ENCODE data around the gene PSMD1.
A peak's percentile ranks its signal among the peaks of the same experiment; 100 is the strongest.

Gene PSMD1

GRCh38 chr2:231036131-231036530 lies 20.5 kb upstream of the PSMD1 start:
- no peak for ATAC-seq

DNA sequence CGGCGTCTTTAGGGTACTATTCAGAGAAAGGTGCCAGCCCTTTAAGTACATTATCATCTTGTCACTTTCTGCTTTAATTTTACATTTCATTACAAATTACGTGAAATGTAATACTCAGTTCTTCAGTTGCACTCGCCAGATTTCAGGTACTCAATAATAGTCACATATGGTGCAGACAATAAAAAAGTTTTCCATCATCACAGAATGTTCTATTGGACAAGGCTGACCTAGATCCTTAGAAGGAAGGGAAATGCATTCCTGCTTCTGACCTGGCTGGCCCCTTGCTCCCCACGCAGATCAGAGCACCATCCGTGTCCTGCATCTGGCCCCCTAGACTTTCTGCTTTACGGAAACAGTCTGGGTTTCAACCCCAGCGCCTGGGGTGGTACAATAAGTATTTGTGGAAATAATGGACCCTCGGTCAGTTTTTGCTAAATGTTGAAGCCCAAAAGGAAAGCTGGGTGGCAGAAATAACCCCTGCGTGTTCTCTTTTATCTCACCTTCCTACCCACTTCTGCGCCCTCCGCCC lies 20.0 kb upstream of the PSMD1 start:
- no peak for ATAC-seq

- peak; percentile 17 to 27 for ATAC-seq
Observed at GRCh38 chr2:231037202-231037730, 19.4 kb upstream of the PSMD1 start, which contains the start of gene C2orf72. C2orf72 (plus strand) TSS chr2:231037523; CDS start chr2:231037566, 43 bp downstream.

DNA sequence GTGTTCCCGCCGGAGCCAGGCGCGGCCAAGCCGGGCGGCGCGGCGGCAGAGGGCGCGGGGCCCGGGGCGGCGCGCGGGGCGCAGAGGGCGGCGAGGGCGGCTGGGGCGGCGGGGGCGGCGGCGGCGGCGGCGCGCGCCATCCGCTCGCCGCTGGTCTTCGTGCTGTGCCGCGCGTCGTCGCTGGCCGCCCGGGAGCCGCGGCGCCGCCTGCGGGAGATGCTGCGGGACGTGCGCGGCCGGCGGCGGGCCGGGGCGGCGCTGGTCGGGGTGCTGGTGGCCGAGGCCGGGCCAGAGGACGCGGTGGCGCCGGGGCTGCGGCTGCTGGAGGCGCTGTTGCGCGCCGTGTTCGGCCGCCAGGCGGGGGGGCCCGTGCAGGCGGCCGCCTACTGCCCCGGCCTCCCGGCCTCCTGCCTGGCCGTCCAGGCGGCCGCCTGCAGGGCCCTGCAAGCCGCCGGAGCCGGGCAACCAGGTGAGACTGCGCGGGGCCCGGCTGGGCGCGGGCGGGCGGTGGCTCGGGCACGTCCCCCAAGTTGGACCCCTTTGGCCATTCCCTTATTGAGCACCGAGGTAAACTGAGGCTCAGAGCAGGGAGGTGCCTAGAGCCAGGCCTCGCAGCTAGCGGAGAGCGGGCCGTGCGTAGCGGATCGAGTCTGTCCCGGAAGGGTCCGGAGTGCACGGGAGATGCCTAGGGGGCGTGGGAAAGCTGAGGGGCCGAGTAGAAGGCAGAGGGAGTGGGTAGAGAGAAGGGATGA lies 18.8 kb upstream of the PSMD1 start:
- peak; percentile 30 to 41 for ATAC-seq

- ATAC-seq, result no peak
Observed at GRCh38 chr2:231038483-231039293, 18.0 kb upstream of the PSMD1 start.

GRCh38 chr2:231039294-231039664 lies 17.4 kb upstream of the PSMD1 start:
- no peak for ATAC-seq

GRCh38 chr2:231039821-231040364 lies 16.8 kb upstream of the PSMD1 start:
- no peak for ATAC-seq

- ATAC-seq, result no peak
Observed at GRCh38 chr2:231041061-231041689, 15.5 kb upstream of the PSMD1 start.

DNA sequence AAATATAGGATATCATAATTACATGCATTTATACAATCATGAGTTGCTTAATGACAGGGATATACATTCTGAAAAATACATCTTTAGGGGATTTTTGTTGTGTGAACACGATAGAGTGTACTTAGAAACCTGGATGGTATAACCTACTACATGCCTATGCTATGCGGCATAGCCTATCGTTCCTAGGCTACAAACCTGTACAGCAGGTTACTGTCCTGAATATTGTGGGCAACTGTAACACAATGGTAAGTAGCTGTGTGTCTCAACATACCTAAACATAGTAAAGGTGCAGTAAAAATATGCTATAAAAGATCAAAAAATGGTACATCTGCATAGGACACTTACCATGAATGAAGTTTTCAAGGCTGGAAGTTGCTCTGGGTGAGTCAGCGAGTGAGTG lies 12.9 kb upstream of the PSMD1 start:
- no peak for ATAC-seq

- ATAC-seq, result no peak
Observed at GRCh38 chr2:231046916-231047273, 9.8 kb upstream of the PSMD1 start.

DNA sequence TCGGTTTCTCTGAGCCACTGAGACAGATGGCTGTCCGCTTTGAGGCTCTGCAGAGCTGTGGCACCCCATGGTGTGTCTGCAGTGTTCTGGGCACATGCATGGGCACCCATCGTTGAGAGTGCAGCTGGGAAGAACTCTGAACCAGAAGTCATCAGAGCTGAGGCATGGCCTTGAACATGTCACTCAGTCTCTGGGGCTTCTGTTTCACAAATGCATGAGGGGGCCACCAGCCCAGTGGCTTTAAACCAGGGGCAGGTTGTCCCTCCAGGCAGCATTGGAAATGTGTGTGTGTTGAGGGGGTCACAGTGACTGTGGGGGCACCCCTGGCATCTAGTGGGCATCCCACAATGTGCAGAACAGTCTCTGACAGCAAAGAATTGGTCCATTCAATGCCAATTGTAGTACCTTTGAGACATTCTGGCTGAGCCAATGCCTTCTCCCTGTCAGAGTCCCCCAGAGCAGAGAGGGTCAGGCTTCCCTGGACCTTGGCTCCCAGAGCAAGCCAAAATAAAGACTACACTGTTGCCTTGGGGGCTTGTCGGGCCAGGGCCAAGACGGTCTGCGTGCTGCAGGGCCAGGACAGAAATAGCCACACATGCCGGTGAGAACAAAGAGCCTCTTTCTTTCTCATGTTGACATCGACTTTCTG lies 9.3 kb upstream of the PSMD1 start:
- no peak for ATAC-seq

DNA sequence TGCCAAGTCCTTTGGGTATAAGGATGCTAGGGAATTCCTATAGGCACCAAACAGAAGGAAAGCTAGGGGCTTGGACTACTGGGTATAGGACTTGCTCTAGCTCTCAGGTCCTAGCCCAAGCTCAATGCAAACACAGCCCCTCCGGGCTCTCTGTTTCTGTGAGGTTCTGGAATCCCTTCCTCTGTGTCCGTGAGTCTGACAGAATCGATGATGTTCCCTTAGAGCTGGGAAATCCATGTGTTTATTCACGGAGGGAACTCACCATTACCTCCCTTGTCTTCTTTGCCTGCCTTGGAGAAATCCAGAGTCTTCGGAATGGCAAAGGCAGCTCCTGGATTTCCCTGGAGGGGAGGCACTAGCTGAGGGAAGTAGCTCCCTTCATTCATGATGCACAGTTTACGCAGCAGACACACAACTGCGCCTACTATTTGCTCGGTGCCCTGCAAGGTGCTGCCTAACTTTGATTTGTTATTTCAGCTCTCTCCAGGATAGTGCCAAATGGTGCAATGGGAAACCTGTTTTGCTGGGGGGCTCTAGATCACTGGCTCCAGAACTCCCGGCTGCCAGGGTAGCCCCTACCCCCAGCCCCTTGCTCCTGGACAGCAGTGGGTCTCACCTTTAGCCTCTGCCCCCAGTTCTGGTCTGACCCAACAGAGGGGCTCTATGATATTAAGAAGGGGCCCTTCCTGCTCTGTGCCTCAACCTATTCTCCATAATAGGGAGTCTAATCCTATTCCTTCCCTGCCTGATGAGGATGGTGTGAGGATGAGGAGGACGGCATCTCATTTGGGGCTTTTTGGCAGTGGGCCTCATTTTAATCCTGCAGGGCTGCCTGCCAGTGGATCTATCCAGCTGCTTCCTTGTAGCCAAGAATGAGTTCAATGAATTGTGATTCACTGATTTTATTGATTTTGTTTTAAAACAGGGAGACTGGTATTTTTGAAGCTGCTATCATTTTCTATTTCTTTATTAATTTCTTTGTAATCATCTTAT lies 8.4 kb upstream of the PSMD1 start:
- ATAC-seq, result no peak

- ATAC-seq, result no peak
Observed at GRCh38 chr2:231049286-231050017, 7.2 kb upstream of the PSMD1 start.

DNA sequence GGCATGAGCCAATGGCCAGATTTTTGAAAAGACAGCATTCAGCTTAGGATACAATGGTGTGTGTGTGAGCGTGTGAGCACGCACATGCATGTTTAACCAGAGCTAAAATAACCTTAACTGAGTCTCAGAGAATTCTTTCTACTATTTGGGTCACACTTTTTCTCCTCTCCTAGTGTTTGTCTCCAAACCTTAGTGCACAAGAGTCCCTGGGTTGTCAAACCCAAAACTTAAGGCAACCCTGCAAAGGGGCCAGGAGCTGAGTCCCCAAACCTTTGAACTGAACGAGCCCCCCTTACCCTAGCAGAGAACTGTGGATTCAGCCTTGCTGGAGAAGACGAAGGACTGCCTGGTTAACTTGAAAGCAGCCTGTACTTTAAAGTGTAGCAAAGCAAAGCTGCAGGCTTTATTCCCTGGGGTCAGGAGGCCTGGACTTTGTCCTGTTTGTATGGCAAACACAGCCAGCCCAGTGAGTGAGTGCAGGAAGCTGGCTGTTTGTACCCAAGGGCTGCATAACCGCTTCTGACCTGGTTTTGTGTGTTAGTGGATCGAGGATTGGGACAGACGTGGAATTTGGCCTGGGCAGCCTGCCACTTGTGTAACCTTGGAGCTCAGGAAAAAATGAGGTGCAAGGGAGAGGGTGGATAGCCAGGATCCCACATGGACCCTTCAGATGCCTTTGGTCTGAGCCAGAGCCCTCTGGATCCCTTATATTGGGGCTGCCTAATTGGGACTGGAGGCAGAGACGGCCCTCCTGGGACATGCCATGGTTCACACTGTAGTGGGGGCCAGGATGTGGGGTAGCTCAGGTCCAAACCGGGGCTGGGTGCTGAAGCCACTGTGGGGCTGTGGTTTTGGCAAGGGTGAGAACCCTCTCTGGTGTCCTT lies 6.4 kb upstream of the PSMD1 start:
- no peak for ATAC-seq

DNA sequence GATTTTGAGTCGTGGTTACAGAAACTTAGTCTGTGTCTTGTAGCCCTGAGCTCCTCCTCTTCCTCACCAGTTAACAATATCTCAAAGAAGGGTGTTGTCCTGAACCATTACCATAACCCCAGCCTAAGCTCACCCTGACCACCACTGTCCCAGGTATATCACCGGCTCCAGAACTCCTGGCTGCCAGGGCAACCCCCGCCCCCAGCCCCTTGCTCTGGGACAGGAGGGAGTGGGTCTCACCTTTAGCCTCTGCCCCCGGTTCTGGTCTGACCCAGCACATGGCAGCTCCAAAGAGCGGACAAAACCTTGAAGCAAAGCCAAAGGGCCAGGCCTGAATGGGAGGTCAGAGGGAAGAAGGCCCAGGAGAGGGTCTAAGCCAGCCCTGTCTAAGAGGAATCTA lies 5.6 kb upstream of the PSMD1 start:
- ATAC-seq, result no peak

DNA sequence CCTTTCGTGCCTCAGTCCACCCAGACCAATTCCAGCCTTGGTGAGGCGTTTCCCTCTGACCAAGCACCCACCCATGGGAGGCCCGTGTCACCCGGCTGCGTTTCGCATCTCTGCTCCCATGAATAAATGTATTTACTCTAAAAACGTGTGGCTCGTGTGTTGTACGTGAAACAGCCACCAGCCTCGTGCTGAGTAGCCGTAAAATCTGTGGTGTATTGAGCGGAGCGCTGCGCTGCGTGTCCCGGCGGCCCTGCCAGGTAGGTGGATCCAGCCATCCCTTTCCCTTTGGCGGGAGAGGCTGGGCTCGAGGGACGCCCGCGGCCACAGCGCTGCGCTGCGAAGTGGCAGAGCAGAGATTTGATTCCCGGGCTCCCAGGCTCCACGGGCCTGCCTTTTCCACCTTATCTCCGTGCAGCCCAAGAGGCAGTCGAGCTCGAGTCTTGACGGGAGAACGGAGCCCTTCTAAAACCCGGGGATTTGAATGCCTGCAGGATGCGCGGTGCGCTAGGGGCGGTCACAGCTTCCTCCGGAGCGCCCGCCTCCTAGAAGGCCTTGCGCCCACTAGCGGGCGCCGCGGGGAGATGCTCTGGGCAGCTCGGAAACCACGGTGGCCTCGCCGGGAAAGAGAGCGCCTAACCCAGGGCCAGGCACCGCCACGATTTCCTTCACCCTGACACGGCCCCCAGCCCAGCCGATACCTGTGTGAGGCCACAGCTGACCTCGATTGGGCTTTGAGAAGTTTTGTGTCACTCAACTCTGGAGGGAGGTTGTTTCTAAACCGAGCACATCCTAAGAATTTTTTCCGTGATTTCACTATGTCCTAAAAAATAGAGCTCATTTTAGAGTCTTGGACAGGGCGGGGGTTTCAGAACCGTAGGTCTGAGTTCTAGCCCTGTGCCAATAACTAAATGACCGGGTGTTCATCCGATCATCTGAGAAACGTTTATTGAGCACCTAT lies 3.9 kb upstream of the PSMD1 start:
- ATAC-seq, result peak; percentile 72 to 79

DNA sequence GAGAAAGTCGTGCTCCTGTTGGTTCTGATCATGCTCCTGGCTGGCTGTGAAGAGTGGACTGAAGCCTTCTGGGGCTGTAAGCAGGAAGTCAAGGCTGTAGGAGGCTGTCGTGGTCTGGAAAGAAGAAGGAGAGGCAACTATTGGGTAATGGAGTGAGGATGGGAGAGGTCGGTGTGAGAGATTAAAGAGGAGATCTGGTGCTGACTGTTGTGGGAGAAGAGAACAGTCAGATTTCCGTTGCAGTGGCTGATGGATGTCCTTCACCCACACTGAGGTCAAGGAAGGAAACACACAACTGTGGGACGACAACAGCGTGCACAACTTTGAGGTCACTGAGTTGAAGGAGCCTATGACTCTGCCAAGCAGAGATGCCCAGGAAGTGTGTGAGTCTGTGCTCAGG lies 2.8 kb upstream of the PSMD1 start:
- no peak for ATAC-seq

DNA sequence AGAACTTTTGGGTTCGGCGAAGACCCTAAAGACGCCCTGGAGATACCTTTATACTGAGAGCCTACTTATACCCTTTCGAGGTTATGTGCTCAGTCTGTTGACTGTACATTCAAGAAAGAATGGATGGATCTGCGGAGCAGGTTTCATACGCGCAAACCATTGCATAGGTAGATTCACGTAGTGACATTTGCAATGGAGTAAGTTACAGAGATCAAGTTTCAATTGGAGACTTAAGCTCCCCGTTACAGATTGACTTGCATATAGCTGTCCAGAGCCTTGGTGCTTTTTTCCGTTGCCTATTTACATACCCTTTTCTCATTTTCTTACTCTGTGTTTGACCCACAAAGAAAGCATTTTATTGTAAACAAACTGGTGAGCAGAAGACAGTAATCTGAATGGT lies 923 bp downstream of the PSMD1 start:
- ATAC-seq, result no peak
